Chondrocyte (in vitro differentiated cells): ENCODE measurements around the gene BCAM. TPM values are rescaled to one million over a fixed set of nuclear protein-coding genes. Genes with fewer than 3 reads are reported as not detected.
"Not testable (repeated sequence)": the region's sequence is repeated elsewhere in the genome, so short reads cannot be mapped to it uniquely, and the experiment has no call there.

ENCODE experiments used
- DNase-seq: peaks from one replicate; pipeline ENCODE4 v3.0.0; 2021; ENCODE audit warnings: mixed read lengths, low spot score
- H3K27ac Mint-ChIP-seq: one replicate; pipeline ENCODE4 v1.8.0; 2021; ENCODE audit warnings: mild to moderate bottlenecking, moderate library complexity, mixed read lengths; ENCODE audit not compliant: unreplicated experiment
- H3K27me3 Mint-ChIP-seq: 2 replicates; pipeline ENCODE4 v1.8.0; 2021; ENCODE audit warnings: low read depth, mixed read lengths
- H3K36me3 Mint-ChIP-seq: 2 replicates; pipeline ENCODE4 v1.8.0; 2021; ENCODE audit warnings: low read depth, mixed read lengths
- H3K4me1 Mint-ChIP-seq: 2 replicates; pipeline ENCODE4 v1.8.0; 2021; ENCODE audit warnings: low read depth, mild to moderate bottlenecking, mixed read lengths
- H3K4me3 Mint-ChIP-seq: one replicate; pipeline ENCODE4 v1.8.0; 2021; ENCODE audit warnings: mild to moderate bottlenecking, moderate library complexity, mixed read lengths; ENCODE audit not compliant: unreplicated experiment
- H3K9me3 Mint-ChIP-seq: 2 replicates; pipeline ENCODE4 v1.8.0; 2021; ENCODE audit warnings: low read depth, mixed read lengths
- CTCF ChIP-seq: fragments of 200-600 bp; sonication (generic); IDR thresholded peaks from 2 replicates; pipeline ENCODE4 v1.5.0; 2021; ENCODE audit warnings: antibody characterized with exemption, mild to moderate bottlenecking, moderate library complexity
- total RNA-seq: library from RNA; stranded (reverse); gene quantifications from 3 replicates; pipeline ENCODE4 v1.2.1, GENCODE V29; 2021

The BCAM gene
- total RNA-seq, 1 donor from 2014 or later: 15.1 TPM

GRCh38 chr19:44767295-44768180 lies 41.4 kb upstream of the BCAM start:
- Mint-ChIP-seq H3K4me1 (peaks cover 8% of the 10 kb centered on the region), H3K27me3 (no peaks in the 10 kb centered on the region), H3K27ac (no peak overlapping the region), H3K36me3 (no peaks in the 10 kb centered on the region), H3K4me3 (no peak overlapping the region), H3K9me3 (peaks cover 4% of the 10 kb centered on the region)
- TF ChIP-seq CTCF: no peak
- DNase-seq: no peak

GRCh38 chr19:44770550-44771257 lies 38.2 kb upstream of the BCAM start:
- H3K9me3 Mint-ChIP-seq: peaks cover 4% of the 10 kb centered on the region
- TF ChIP-seq CTCF: peak; percentile 97
- no peaks in the 10 kb centered on the region for H3K36me3 Mint-ChIP-seq
- peak overlapping the region; percentile 40 for H3K4me3 Mint-ChIP-seq
- peak overlapping the region; percentile 22 for H3K27ac Mint-ChIP-seq
- DNase-seq: no peak
- peaks cover 11% of the 10 kb centered on the region for H3K4me1 Mint-ChIP-seq
- H3K27me3 Mint-ChIP-seq: no peaks in the 10 kb centered on the region

GRCh38 chr19:44772144-44772543 lies 36.8 kb upstream of the BCAM start:
- peaks cover 11% of the 10 kb centered on the region for H3K4me1 Mint-ChIP-seq
- DNase-seq, H3K9me3 Mint-ChIP-seq, H3K27me3 Mint-ChIP-seq, H3K36me3 Mint-ChIP-seq, H3K4me3 Mint-ChIP-seq, H3K27ac Mint-ChIP-seq: not testable (repeated sequence)

- DNase-seq: no peak
- H3K4me3 Mint-ChIP-seq: no peak overlapping the region
- peaks cover 11% of the 10 kb centered on the region for H3K4me1 Mint-ChIP-seq
- H3K27me3 Mint-ChIP-seq: no peaks in the 10 kb centered on the region
- H3K9me3 Mint-ChIP-seq: peaks cover 4% of the 10 kb centered on the region
- no peaks in the 10 kb centered on the region for H3K36me3 Mint-ChIP-seq
- H3K27ac Mint-ChIP-seq: no peak overlapping the region
- TF ChIP-seq CTCF: no peak
Measured at GRCh38 chr19:44772959-44773358, 35.9 kb upstream of the BCAM start.

- H3K36me3 Mint-ChIP-seq: no peaks in the 10 kb centered on the region
- no peaks in the 10 kb centered on the region for H3K9me3 Mint-ChIP-seq
- no peaks in the 10 kb centered on the region for H3K27me3 Mint-ChIP-seq
- no peak overlapping the region for H3K4me3 Mint-ChIP-seq
- DNase-seq: no peak
- peaks cover 5% of the 10 kb centered on the region for H3K4me1 Mint-ChIP-seq
- TF ChIP-seq CTCF: no peak
- H3K27ac Mint-ChIP-seq: no peak overlapping the region
Measured at GRCh38 chr19:44775676-44776240, 33.1 kb upstream of the BCAM start.
